ENCODE data around the gene ACOD1.

DNA sequence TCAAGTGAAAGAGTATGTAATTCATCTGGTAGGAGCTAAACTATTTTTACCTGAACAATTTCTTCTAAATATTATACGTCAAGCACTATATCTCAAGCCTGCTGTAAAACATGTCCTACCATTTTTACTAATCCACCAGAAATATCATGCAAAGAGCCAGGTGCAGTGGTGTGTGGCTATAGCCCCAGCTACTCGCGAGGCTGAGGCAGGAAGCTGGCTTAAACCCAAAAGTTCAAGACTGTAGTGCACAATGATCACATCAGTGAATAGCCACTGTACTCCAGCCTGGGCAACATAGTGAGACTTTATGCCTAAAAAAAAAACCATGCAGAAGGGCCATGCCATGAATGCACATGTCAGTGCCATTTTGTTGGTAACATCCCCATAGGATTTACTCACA lies 22.9 kb downstream of the ACOD1 start:
- no peak for TF ChIP-seq CTCF (IDR thresholded peaks at IDR 0.05)
- no peak for TF ChIP-seq POLR2A (IDR thresholded peaks at IDR 0.05)

Data from thyroid gland (tissue), 4 donors.